GM12864 (cell line): ENCODE results near the gene FCRL5.

Experiments
- DNase-seq: peaks from one replicate; pipeline ENCODE4 v3.0.0-alpha.2; 2011; ENCODE audit warnings: low read depth
- H3K4me3 ChIP-seq: 2 replicates; pipeline ENCODE4 v1.5.1; 2011; ENCODE audit warnings: mild to moderate bottlenecking, low read depth, low read length, control low read depth
- TF ChIP-seq, protein P1 (sequence below): IDR thresholded peaks from 2 replicates; pipeline ENCODE4 v1.5.1; 2011; ENCODE audit warnings: low read depth, mild to moderate bottlenecking, moderate library complexity, low read length, control low read depth, inconsistent platforms; ENCODE audit errors: missing control alignments

The FCRL5 gene

DNA sequence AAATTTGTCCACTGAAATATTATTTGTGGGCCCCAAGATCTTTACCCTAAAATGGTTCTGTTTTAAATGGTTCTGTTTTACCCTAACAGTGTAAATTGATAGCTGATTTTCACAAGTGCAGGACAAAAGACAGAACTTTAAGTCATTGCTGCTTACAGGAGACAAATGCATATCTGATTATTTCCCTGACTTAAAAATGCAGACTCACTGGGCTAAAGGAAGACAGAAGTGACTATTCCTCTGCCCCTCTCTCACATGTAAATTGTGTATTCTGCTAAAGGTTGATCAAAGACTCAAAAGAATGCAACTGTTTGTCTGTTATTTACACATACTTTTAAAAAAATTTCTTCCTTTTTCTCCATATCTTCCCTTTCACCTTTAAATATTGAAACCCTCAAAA is 12.7 kb downstream of the FCRL5 start:
- DNase-seq = no peak
- TF ChIP-seq, protein P1, sequence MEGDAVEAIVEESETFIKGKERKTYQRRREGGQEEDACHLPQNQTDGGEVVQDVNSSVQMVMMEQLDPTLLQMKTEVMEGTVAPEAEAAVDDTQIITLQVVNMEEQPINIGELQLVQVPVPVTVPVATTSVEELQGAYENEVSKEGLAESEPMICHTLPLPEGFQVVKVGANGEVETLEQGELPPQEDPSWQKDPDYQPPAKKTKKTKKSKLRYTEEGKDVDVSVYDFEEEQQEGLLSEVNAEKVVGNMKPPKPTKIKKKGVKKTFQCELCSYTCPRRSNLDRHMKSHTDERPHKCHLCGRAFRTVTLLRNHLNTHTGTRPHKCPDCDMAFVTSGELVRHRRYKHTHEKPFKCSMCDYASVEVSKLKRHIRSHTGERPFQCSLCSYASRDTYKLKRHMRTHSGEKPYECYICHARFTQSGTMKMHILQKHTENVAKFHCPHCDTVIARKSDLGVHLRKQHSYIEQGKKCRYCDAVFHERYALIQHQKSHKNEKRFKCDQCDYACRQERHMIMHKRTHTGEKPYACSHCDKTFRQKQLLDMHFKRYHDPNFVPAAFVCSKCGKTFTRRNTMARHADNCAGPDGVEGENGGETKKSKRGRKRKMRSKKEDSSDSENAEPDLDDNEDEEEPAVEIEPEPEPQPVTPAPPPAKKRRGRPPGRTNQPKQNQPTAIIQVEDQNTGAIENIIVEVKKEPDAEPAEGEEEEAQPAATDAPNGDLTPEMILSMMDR = no peak
- no peak overlapping the region for H3K4me3 ChIP-seq

DNA sequence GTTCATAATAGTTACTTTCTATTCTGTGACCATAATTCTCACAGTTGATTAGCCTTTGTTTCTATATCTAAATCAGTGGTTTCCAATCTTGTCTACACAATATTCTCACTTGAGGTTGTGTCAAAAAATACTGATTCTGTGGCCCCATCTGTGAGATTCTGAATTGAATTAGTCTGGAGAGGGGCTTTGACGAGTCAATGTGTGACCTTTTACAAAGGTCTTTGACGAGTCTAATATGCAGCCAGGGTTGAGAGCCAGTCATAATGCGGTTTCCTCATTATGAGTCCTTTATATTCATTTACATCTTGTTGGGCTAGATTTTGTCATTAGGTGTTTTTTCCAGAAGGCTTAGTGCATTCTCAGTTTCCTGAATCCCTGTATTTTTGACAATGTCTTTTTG is 19.7 kb downstream of the FCRL5 start:
- H3K4me3 ChIP-seq = no peak overlapping the region
- TF ChIP-seq, protein P1 = no peak
- DNase-seq = no peak

DNA sequence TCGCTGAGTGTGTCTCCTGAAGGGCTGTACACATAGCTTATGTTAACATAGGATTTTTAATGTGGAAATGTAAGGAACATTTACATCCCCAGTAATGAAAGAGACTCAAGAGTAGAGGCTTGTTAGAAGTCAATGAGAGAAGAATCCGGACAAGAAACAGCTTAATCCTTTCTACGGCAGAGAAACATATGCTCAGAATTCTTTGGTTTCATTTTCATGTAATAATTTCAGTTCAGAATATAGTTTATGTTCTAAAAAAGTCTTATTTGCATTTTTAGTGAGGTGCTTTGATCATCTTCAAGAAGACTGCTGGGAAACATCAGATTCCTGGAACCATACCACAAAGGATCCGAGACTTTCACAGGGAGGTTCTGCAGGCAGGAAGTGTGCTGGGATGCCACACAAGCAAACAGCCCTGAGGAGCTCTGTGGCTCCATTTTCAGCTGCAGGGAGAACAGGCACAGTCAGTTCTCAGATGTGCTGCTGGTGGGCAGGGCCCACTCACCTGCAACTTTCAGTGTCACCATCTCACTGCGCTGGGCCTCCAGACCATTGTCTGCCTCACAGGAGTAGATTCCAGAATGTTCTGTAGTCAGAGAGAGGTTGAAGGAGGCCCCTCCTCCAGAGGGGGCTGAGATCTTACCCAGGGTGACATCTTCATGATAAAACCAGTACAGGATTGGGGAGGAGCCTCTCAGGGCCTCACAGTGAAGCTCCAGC is 28.4 kb downstream of the FCRL5 start:
- TF ChIP-seq, protein P1 = no peak
- peak overlapping the region; percentile 30; the same call in 1 of the 2 replicates for H3K4me3 ChIP-seq
- peak; percentile 66 for DNase-seq

DNA sequence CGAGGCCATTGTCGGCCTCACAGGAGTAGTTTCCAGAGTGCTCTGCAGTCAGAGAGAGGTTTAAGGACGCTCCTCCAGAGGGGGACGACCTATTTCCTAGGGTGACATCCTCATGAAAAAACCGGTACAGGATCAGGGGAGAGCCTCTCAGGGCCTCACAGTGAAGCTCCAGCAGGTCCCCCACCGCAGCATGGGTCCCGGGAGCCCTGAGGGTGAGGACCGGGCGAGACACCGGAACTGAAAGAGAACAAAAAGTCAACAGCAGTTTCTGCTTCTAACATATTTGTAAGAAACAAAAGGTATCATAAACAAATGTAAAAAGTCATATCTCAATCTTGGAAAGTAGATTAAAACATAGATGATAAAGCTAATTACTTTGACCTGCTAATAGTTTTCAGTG is 31.3 kb downstream of the FCRL5 start:
- no peak for DNase-seq
- no peak overlapping the region for H3K4me3 ChIP-seq
- TF ChIP-seq, protein P1 = no peak

DNA sequence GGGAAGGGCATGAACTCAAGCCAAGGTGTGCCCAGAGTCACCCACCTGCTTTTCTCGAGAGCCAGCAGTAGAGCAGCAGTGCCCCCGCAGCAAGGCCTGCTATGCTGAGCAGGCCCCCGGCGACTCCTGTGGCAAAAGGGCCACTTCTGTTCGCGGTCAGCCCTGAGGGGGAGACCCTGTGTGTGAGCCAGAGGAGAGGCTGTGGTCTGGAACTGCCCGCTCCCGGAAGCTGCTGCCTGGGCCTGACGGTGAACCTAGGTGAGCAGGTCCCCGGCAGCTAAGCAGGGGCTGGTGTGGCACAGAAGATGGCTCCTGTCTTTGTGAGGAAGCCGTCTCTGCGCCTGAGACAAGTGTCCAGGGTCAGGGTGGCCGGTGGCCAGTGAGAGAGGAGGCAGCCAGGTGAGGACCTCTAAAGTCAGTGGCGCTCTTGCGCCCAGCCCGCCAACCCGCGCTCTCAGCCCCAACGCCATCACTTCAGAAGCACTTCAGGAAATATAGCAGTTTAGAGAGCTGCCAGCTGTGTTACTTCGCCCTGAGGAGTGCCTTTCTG is 31.9 kb downstream of the FCRL5 start:
- TF ChIP-seq, protein P1 = no peak
- DNase-seq = no peak
- no peak overlapping the region for H3K4me3 ChIP-seq

DNA sequence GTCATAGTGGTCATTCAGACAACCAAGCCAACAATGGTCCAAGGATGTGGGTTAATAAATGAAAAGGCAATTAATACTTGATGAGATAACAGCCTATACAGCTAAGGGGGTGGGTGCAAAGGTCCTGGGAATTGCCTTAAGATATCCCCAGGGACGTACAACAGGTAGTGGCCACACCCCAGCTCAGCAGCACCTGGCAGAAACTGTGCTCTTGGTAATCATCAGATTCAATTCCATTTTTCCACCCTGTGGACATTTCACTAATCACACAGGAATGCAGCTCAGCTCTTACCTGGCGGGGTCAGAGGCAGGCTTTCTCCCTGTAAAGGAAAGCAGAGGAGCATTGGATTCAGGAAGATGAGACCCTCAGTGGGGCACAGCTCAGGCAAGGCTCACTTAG is 32.9 kb downstream of the FCRL5 start:
- DNase-seq = no peak
- no peak overlapping the region for H3K4me3 ChIP-seq
- TF ChIP-seq, protein P1 = no peak

DNA sequence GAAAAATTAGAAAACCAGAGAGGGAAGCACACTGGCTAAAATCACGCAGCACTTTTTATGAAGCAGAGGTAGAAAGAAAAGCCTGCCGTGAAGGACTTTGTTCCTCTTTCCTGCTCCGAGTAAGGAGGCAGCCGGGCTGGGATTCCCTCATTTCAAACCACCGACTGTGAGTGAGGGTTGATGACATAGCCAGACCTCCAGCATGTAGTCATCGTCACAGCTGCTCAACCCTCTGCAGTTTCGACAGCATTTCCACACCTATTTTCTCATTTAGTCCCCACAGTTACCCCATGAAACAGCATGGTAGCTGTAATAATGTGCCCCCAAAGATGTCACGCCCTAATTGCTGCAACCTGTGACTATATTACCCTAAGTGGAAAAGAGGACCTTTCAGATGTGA is 35.3 kb downstream of the FCRL5 start:
- DNase-seq = no peak
- TF ChIP-seq, protein P1 = no peak
- no peak overlapping the region for H3K4me3 ChIP-seq
